Measurements from ENCODE around the gene RPL13A.

DNA sequence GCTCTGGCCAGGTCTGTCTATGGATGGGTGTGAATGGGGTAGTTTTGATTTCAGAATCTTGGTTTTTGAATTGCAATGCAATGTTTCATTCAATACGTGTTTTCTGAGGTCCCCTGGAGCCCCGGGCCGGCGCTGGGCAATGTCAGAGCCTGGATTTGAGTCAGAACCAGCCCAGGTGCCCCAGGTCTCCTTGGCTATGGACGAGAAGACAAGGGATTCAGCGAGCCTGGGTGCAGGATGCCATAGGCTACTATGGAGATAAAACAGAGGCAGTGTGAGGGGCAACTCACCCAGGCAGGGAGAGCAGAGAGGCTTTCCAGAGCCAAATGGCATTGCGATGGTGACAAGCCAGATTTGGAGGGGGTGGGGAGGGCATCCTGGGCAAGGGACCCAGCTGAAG lies 1.2 kb upstream of the RPL13A start:
- TF ChIP-seq, protein P1, sequence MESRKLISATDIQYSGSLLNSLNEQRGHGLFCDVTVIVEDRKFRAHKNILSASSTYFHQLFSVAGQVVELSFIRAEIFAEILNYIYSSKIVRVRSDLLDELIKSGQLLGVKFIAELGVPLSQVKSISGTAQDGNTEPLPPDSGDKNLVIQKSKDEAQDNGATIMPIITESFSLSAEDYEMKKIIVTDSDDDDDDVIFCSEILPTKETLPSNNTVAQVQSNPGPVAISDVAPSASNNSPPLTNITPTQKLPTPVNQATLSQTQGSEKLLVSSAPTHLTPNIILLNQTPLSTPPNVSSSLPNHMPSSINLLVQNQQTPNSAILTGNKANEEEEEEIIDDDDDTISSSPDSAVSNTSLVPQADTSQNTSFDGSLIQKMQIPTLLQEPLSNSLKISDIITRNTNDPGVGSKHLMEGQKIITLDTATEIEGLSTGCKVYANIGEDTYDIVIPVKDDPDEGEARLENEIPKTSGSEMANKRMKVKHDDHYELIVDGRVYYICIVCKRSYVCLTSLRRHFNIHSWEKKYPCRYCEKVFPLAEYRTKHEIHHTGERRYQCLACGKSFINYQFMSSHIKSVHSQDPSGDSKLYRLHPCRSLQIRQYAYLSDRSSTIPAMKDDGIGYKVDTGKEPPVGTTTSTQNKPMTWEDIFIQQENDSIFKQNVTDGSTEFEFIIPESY (CRISPR knock-in tag; IDR thresholded peaks at IDR 0.05), result no peak
- TF ChIP-seq ZNF280B (CRISPR knock-in tag; IDR thresholded peaks at IDR 0.05) (no peak), CEBPB (tag; IDR thresholded peaks at IDR 0.05) (no peak), MEIS2 (IDR thresholded peaks at IDR 0.05; ENCODE audit: partially characterized antibody) (no peak), ZNF740 (CRISPR knock-in tag; IDR thresholded peaks at IDR 0.05) (no peak), ZNF740 (tag; IDR thresholded peaks at IDR 0.05) (no peak), ZNF347 (CRISPR knock-in tag; IDR thresholded peaks at IDR 0.05; ENCODE audit: low read depth) (no peak), ARID2 (IDR thresholded peaks at IDR 0.05) (no peak), CC2D1A (IDR thresholded peaks at IDR 0.05) (no peak)
- TF ChIP-seq, protein P2, sequence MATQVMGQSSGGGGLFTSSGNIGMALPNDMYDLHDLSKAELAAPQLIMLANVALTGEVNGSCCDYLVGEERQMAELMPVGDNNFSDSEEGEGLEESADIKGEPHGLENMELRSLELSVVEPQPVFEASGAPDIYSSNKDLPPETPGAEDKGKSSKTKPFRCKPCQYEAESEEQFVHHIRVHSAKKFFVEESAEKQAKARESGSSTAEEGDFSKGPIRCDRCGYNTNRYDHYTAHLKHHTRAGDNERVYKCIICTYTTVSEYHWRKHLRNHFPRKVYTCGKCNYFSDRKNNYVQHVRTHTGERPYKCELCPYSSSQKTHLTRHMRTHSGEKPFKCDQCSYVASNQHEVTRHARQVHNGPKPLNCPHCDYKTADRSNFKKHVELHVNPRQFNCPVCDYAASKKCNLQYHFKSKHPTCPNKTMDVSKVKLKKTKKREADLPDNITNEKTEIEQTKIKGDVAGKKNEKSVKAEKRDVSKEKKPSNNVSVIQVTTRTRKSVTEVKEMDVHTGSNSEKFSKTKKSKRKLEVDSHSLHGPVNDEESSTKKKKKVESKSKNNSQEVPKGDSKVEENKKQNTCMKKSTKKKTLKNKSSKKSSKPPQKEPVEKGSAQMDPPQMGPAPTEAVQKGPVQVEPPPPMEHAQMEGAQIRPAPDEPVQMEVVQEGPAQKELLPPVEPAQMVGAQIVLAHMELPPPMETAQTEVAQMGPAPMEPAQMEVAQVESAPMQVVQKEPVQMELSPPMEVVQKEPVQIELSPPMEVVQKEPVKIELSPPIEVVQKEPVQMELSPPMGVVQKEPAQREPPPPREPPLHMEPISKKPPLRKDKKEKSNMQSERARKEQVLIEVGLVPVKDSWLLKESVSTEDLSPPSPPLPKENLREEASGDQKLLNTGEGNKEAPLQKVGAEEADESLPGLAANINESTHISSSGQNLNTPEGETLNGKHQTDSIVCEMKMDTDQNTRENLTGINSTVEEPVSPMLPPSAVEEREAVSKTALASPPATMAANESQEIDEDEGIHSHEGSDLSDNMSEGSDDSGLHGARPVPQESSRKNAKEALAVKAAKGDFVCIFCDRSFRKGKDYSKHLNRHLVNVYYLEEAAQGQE (IDR thresholded peaks at IDR 0.05; ENCODE audit: borderline replicate concordance), result no peak
- TF ChIP-seq, protein P2 (CRISPR knock-in tag; IDR thresholded peaks at IDR 0.05; ENCODE audit: low read depth), result no peak
- TF ChIP-seq, protein P3, sequence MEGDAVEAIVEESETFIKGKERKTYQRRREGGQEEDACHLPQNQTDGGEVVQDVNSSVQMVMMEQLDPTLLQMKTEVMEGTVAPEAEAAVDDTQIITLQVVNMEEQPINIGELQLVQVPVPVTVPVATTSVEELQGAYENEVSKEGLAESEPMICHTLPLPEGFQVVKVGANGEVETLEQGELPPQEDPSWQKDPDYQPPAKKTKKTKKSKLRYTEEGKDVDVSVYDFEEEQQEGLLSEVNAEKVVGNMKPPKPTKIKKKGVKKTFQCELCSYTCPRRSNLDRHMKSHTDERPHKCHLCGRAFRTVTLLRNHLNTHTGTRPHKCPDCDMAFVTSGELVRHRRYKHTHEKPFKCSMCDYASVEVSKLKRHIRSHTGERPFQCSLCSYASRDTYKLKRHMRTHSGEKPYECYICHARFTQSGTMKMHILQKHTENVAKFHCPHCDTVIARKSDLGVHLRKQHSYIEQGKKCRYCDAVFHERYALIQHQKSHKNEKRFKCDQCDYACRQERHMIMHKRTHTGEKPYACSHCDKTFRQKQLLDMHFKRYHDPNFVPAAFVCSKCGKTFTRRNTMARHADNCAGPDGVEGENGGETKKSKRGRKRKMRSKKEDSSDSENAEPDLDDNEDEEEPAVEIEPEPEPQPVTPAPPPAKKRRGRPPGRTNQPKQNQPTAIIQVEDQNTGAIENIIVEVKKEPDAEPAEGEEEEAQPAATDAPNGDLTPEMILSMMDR (IDR thresholded peaks at IDR 0.05 in 2 of 3, conservative IDR thresholded peaks at IDR 0.05 in 1 of 3; ENCODE audit: insufficient read depth in 2 of 3, low read depth in 1 of 3, low read length in 3 of 3), result no peak
